HG02623 (cell line): Measurements from ENCODE around the gene PSME3IP1.
A peak's percentile ranks its signal among the peaks of the same experiment; 100 is the strongest.
"Not testable (repeated sequence)": the region's sequence is repeated elsewhere in the genome, so short reads cannot be mapped to it uniquely, and the experiment has no call there.

Source experiments
- ATAC-seq: cut with Tn5 transposase; IDR thresholded peaks from one replicate; pipeline ENCODE4 v1.9.1; 2021; ENCODE audit warnings: moderate library complexity; ENCODE audit not compliant: unreplicated experiment

The PSME3IP1 gene

GRCh38 chr16:57127037-57127763 is 58.6 kb downstream of the PSME3IP1 start:
- ATAC-seq: peak; percentile 59

GRCh38 chr16:57126411-57126810 is 59.4 kb downstream of the PSME3IP1 start:
- no peak for ATAC-seq

GRCh38 chr16:57125969-57126368 is 59.9 kb downstream of the PSME3IP1 start:
- ATAC-seq: no peak

GRCh38 chr16:57125376-57125775 is 60.5 kb downstream of the PSME3IP1 start:
- no peak for ATAC-seq

- ATAC-seq: no peak
These were observed 61.7 kb downstream of the PSME3IP1 start for GRCh38 chr16:57123974-57124674.

- ATAC-seq: no peak
These were observed 62.4 kb downstream of the PSME3IP1 start for GRCh38 chr16:57123216-57123973.

GRCh38 chr16:57118461-57119084 is 67.3 kb downstream of the PSME3IP1 start:
- ATAC-seq: no peak

- ATAC-seq: no peak
These were observed 70.2 kb downstream of the PSME3IP1 start for GRCh38 chr16:57115514-57116182.

- no peak for ATAC-seq
These were observed 70.7 kb downstream of the PSME3IP1 start for GRCh38 chr16:57115168-57115513.

- no peak for ATAC-seq
These were observed 72.2 kb downstream of the PSME3IP1 start for GRCh38 chr16:57113664-57114063.

- ATAC-seq: no peak
These were observed 72.8 kb downstream of the PSME3IP1 start for GRCh38 chr16:57113042-57113453.

GRCh38 chr16:57112403-57113041 is 73.3 kb downstream of the PSME3IP1 start:
- ATAC-seq: no peak

- no peak for ATAC-seq
These were observed 74.4 kb downstream of the PSME3IP1 start for GRCh38 chr16:57111420-57111819.

GRCh38 chr16:57110937-57111336 is 74.9 kb downstream of the PSME3IP1 start:
- no peak for ATAC-seq

- ATAC-seq: not testable (repeated sequence)
These were observed 76.4 kb downstream of the PSME3IP1 start for GRCh38 chr16:57109259-57110105.

- no peak for ATAC-seq
These were observed 77.4 kb downstream of the PSME3IP1 start for GRCh38 chr16:57108432-57108831.

- ATAC-seq: no peak
These were observed 78.4 kb downstream of the PSME3IP1 start for GRCh38 chr16:57107321-57107922.

GRCh38 chr16:57106767-57107166 is 79.1 kb downstream of the PSME3IP1 start:
- no peak for ATAC-seq

- ATAC-seq: no peak
These were observed 80.7 kb downstream of the PSME3IP1 start for GRCh38 chr16:57105184-57105583.
